Hepatocyte (in vitro differentiated cells): ENCODE data around the gene NKPD1. TPM values are rescaled to one million over a fixed set of nuclear protein-coding genes. Genes with fewer than 3 reads are reported as not detected.

Experiments used
- DNase-seq: peaks from one replicate; pipeline ENCODE4 v3.0.0-alpha.2; 2016; ENCODE audit warnings: low spot score
- H2AFZ ChIP-seq: fragments of 200-600 bp; sonication (generic); 2 replicates; pipeline ENCODE4 v1.6.0; 2016; ENCODE audit warnings: antibody characterized with exemption, mild to moderate bottlenecking
- H3K27ac ChIP-seq: fragments of 200-600 bp; sonication (generic); 2 replicates; pipeline ENCODE4 v1.5.1; 2016; ENCODE audit warnings: mild to moderate bottlenecking
- H3K27me3 ChIP-seq: fragments of 200-600 bp; sonication (generic); 2 replicates; pipeline ENCODE4 v1.6.1; 2016
- H3K36me3 ChIP-seq: fragments of 200-600 bp; sonication (generic); replicated peaks from 2 replicates; pipeline ENCODE4 v1.5.1; 2016; ENCODE audit warnings: low read depth; ENCODE audit not compliant: insufficient read depth
- H3K4me1 ChIP-seq: fragments of 200-600 bp; sonication (generic); 2 replicates; pipeline ENCODE4 v1.5.1; 2016; ENCODE audit warnings: mild to moderate bottlenecking, moderate library complexity; ENCODE audit not compliant: insufficient read depth
- H3K4me2 ChIP-seq: fragments of 200-600 bp; sonication (generic); 2 replicates; pipeline ENCODE4 v1.6.0; 2016
- H3K4me3 ChIP-seq: fragments of 200-600 bp; sonication (generic); 2 replicates; pipeline ENCODE4 v1.5.1; 2016; ENCODE audit warnings: mild to moderate bottlenecking
- H3K79me2 ChIP-seq: fragments of 200-600 bp; sonication (generic); 2 replicates; pipeline ENCODE4 v1.6.0; 2017; ENCODE audit warnings: mild to moderate bottlenecking
- H3K9me2 ChIP-seq: fragments of 200-600 bp; sonication (generic); replicated peaks from 2 replicates; pipeline ENCODE4 v1.6.0; 2017; ENCODE audit warnings: mild to moderate bottlenecking; ENCODE audit not compliant: insufficient read depth
- H3K9me3 ChIP-seq: fragments of 200-600 bp; sonication (generic); 2 replicates; pipeline ENCODE4 v1.5.1; 2016; ENCODE audit warnings: low read depth, mild to moderate bottlenecking
- H4K20me1 ChIP-seq: fragments of 200-600 bp; sonication (generic); 2 replicates; pipeline ENCODE4 v1.6.0; 2016; ENCODE audit warnings: mild to moderate bottlenecking; ENCODE audit not compliant: insufficient read depth, poor library complexity, severe bottlenecking
- EZH2 ChIP-seq: fragments of 200-600 bp; sonication (generic); IDR thresholded peaks from 2 replicates; pipeline ENCODE4 v1.6.1; 2016; ENCODE audit warnings: antibody characterized with exemption, mild to moderate bottlenecking, borderline replicate concordance
- EZH2phosphoT487 ChIP-seq: fragments of 200-600 bp; sonication (generic); IDR thresholded peaks from one replicate; pipeline ENCODE4 v1.6.1; 2018; ENCODE audit warnings: antibody characterized with exemption, mild to moderate bottlenecking, low read depth, moderate library complexity; ENCODE audit not compliant: unreplicated experiment, severe bottlenecking
- WGBS: methylation state at CpG from one replicate; pipeline ENCODE4 v1.1.6; 2016; ENCODE audit warnings: low lambda C conversion rate; ENCODE audit errors: missing lambda C conversion rate; 5-methylcytosine and 5-hydroxymethylcytosine counted together
- polyA plus RNA-seq: library from polyadenylated mRNA; unstranded; fragments of >200 nt; fragmentation: Nextera tagmentation; extraction: Ambion mirVana; gene quantifications from 2 replicates; pipeline ENCODE4 v1.2.1, GENCODE V29; 2016
- total RNA-seq: library from RNA; depleted of rRNA; stranded (reverse); fragments of >200 nt; gene quantifications from 2 replicates; pipeline ENCODE4 v1.2.3, GENCODE V29; 2014
- TF ChIP-seq, protein P1 (sequence below): fragments of 200-600 bp; sonication (generic); IDR thresholded peaks from 2 replicates; pipeline ENCODE4 v1.5.1; 2016; ENCODE audit warnings: antibody characterized with exemption, mild to moderate bottlenecking; ENCODE audit not compliant: poor library complexity

Gene NKPD1
- total and polyA plus RNA-seq, 2 experiments from 2014 or later = 0.27 to 0.50 TPM

DNA sequence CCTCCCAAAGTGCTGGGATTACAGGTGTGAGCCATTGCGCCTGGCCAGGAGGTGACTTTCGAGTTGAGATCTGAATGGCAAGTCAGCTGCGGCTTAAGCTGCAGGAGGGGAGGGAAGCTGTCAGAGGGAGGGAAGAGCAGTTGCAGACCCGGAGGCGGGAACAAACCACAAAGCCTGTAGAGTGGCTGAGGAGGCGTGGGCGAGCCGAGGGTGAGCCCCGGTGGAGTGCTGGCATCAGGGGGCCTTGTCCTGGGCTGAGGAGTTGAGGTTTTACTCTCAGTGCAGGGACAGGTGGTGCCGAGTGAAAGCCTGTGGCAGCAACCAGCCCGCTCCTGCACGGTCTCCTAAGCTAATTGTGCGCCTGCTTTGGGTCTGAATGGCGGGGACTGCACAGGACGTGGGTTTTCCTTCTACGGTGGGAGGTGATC lies 43.6 kb downstream of the NKPD1 start:
- no peak for TF ChIP-seq EZH2
- TF ChIP-seq, protein P1, sequence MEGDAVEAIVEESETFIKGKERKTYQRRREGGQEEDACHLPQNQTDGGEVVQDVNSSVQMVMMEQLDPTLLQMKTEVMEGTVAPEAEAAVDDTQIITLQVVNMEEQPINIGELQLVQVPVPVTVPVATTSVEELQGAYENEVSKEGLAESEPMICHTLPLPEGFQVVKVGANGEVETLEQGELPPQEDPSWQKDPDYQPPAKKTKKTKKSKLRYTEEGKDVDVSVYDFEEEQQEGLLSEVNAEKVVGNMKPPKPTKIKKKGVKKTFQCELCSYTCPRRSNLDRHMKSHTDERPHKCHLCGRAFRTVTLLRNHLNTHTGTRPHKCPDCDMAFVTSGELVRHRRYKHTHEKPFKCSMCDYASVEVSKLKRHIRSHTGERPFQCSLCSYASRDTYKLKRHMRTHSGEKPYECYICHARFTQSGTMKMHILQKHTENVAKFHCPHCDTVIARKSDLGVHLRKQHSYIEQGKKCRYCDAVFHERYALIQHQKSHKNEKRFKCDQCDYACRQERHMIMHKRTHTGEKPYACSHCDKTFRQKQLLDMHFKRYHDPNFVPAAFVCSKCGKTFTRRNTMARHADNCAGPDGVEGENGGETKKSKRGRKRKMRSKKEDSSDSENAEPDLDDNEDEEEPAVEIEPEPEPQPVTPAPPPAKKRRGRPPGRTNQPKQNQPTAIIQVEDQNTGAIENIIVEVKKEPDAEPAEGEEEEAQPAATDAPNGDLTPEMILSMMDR = no peak
- TF ChIP-seq EZH2phosphoT487 = no peak
- Histone ChIP-seq H3K27me3 (no peaks in the 10 kb centered on the region), H3K9me2 (no peaks in the 10 kb centered on the region), H3K36me3 (no peaks in the 10 kb centered on the region), H3K4me3 (no peak overlapping the region), H3K4me2 (peak overlapping the region; percentile 16), H3K4me1 (peaks cover 34% of the 10 kb centered on the region), H3K79me2 (peaks cover 100% of the 10 kb centered on the region), H3K9me3 (no peaks in the 10 kb centered on the region), H2AFZ (no peak overlapping the region), H4K20me1 (peaks cover 59% of the 10 kb centered on the region), H3K27ac (no peak overlapping the region)
- DNase-seq = peak; percentile 46
- WGBS = 58% methylated on average over 16 of the region's 16 CpGs

DNA sequence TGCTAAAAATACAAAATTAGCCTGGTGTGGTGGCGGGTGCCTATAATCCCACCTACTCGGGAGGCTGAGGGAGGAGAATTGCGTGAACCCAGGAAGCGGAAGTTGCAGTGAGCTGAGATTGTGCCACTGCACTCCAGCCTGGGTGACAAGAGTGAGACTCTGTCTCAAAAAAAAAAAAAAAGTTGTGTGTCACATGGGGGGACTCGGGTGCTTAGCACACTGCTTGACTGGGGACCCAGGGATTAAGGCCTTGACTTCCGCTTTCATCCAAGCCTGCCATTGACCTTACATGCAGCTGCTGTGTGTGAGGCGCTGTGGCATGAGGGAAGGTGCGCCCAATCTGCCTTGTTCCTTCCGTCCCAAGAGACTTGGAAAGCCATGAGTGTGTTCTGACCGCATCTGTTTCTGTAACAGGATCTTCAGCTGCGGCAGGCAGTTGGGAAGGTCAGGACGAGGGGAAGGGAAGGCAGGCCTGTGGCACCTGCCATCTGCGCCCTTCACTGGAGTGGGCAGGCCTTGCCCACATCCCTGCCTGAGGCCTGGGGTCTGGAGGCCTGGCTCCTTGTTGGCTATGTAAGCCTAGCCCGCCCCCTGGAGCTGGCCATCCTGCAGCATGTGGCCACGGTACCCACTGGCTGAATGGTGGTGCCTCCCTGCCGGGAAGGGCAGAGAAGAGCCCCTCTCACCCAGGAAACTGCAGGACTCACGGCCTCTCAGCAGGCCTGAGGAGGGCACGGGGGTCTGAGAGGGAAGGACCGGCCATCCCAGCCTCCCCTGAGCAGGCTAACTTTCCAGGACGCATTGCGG lies 44.8 kb downstream of the NKPD1 start:
- TF ChIP-seq EZH2phosphoT487 (no peak), EZH2 (no peak)
- TF ChIP-seq, protein P1 = no peak
- no peaks in the 10 kb centered on the region for H3K9me2 ChIP-seq
- H3K4me3 ChIP-seq = no peak overlapping the region
- no peaks in the 10 kb centered on the region for H3K36me3 ChIP-seq
- WGBS = 95% methylated on average over 21 of the region's 21 CpGs
- H3K9me3 ChIP-seq = no peaks in the 10 kb centered on the region
- H4K20me1 ChIP-seq = peaks cover 54% of the 10 kb centered on the region
- H3K4me1 ChIP-seq = peaks cover 34% of the 10 kb centered on the region
- no peak for DNase-seq
- H2AFZ ChIP-seq = no peak overlapping the region
- H3K4me2 ChIP-seq = no peak overlapping the region
- H3K27me3 ChIP-seq = no peaks in the 10 kb centered on the region
- H3K79me2 ChIP-seq = peaks cover 100% of the 10 kb centered on the region
- H3K27ac ChIP-seq = no peak overlapping the region

- Histone ChIP-seq H2AFZ (no peak overlapping the region), H3K4me3 (no peak overlapping the region), H3K79me2 (peaks cover 100% of the 10 kb centered on the region), H3K9me2 (no peaks in the 10 kb centered on the region), H3K27me3 (no peaks in the 10 kb centered on the region), H4K20me1 (peaks cover 50% of the 10 kb centered on the region), H3K36me3 (no peaks in the 10 kb centered on the region), H3K4me2 (peak overlapping the region; percentile 72), H3K9me3 (no peaks in the 10 kb centered on the region), H3K4me1 (peaks cover 30% of the 10 kb centered on the region), H3K27ac (peak overlapping the region; percentile 94)
- WGBS = 90% methylated on average over 4 of the region's 4 CpGs
- DNase-seq = no peak
- no peak for TF ChIP-seq EZH2
- TF ChIP-seq, protein P1 = no peak
Observed at GRCh38 chr19:45114116-45114515, 46.7 kb downstream of the NKPD1 start.
